Measurements from ENCODE around the gene HNF1B. TPM values are rescaled to one million over a fixed set of nuclear protein-coding genes. Genes with fewer than 3 reads are reported as not detected.

HNF1B gene
- total and polyA plus RNA-seq, 4 donors, result 1.6 to 5.7 (median 4.5) TPM

DNA sequence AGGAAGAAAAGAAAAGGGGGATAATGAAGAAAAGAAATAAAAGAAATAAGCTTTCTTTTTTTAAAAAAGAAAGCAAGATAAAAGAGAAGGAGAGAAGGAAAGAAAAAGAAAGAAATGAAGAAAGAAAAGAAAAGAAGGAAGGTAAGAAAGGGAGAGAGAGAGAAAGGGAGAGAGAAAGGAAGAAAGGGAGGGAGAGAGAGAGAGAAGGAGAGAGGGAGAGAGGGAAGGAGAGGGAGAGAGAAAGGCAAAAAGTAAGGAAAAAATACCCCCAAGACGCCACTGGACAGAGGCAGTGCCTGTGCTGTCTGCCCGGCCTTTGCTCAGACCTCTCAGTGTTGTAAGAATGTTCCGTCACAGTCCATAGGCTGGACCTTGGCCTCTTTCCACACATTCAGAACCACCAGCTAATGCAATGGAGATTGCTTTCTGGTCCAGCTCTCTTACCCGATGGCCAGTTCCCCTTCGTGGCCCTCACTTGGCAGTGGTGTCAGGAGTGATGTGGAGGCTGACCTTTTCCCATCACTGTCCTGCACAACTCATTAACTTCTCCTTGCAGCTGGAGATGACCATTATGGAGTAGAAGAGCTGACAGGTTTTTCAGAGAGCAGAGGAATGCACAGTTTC is 14.3 kb upstream of the HNF1B start:
- H3K4me3 ChIP-seq (ENCODE audit: low read depth in 1 of 3, low read length in 3 of 3), result no peak overlapping the region
- TF ChIP-seq JUND (IDR thresholded peaks at IDR 0.05), result peak; percentile 42 to 57
- peak; percentile 69 to 76 for TF ChIP-seq RXRA (IDR thresholded peaks at IDR 0.05)
- TF ChIP-seq YY1 (IDR thresholded peaks at IDR 0.05), result peak; percentile 55
- TF ChIP-seq HNF4G (IDR thresholded peaks at IDR 0.05), result peak; percentile 86
- no peak for TF ChIP-seq FOXA2 (IDR thresholded peaks at IDR 0.05)
- TF ChIP-seq, protein P1, sequence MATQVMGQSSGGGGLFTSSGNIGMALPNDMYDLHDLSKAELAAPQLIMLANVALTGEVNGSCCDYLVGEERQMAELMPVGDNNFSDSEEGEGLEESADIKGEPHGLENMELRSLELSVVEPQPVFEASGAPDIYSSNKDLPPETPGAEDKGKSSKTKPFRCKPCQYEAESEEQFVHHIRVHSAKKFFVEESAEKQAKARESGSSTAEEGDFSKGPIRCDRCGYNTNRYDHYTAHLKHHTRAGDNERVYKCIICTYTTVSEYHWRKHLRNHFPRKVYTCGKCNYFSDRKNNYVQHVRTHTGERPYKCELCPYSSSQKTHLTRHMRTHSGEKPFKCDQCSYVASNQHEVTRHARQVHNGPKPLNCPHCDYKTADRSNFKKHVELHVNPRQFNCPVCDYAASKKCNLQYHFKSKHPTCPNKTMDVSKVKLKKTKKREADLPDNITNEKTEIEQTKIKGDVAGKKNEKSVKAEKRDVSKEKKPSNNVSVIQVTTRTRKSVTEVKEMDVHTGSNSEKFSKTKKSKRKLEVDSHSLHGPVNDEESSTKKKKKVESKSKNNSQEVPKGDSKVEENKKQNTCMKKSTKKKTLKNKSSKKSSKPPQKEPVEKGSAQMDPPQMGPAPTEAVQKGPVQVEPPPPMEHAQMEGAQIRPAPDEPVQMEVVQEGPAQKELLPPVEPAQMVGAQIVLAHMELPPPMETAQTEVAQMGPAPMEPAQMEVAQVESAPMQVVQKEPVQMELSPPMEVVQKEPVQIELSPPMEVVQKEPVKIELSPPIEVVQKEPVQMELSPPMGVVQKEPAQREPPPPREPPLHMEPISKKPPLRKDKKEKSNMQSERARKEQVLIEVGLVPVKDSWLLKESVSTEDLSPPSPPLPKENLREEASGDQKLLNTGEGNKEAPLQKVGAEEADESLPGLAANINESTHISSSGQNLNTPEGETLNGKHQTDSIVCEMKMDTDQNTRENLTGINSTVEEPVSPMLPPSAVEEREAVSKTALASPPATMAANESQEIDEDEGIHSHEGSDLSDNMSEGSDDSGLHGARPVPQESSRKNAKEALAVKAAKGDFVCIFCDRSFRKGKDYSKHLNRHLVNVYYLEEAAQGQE (IDR thresholded peaks at IDR 0.05), result no peak
- TF ChIP-seq TAF1 (conservative IDR thresholded peaks at IDR 0.05), result no peak
- peak in 1 of 2 donors; percentile 54 for TF ChIP-seq RAD21 (IDR thresholded peaks at IDR 0.05)
- TF ChIP-seq HNF4A (conservative IDR thresholded peaks at IDR 0.05), result peak; percentile 95 to 97
- TF ChIP-seq, protein P2, sequence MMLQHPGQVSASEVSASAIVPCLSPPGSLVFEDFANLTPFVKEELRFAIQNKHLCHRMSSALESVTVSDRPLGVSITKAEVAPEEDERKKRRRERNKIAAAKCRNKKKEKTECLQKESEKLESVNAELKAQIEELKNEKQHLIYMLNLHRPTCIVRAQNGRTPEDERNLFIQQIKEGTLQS (IDR thresholded peaks at IDR 0.05), result peak; percentile 66
- TF ChIP-seq FOXA1 (IDR thresholded peaks at IDR 0.05), result no peak
- TF ChIP-seq SP1 (IDR thresholded peaks at IDR 0.05), result peak; percentile 77
- TF ChIP-seq NR2F2 (IDR thresholded peaks at IDR 0.05), result no peak
- H3K36me3 ChIP-seq (ENCODE audit: control insufficient read depth in 4 of 4, insufficient read depth in 3 of 4, low read depth in 1 of 4, low read length in 3 of 4), result no peaks in the 10 kb centered on the region
- no peaks in the 10 kb centered on the region for H3K27me3 ChIP-seq (ENCODE audit: control insufficient read depth in 4 of 4, insufficient read depth in 4 of 4, low read length in 3 of 4)
- H3K9ac ChIP-seq (ENCODE audit: low read depth in 1 of 2, low read length in 2 of 2), result no peak overlapping the region
- H3K4me1 ChIP-seq (ENCODE audit: control insufficient read depth in 4 of 4, insufficient read depth in 4 of 4, low read length in 3 of 4), result no peaks in the 10 kb centered on the region
- H3K9me3 ChIP-seq (ENCODE audit: control insufficient read depth in 4 of 4, low read length in 3 of 4), result no peaks in the 10 kb centered on the region
- H3K27ac ChIP-seq (ENCODE audit: low read depth in 1 of 2, low read length in 2 of 2), result no peak overlapping the region
- 40% methylated on average over 5 of the region's 5 CpGs for WGBS
- DNase-seq (ENCODE audit: low spot score), result peak; percentile 47

DNA sequence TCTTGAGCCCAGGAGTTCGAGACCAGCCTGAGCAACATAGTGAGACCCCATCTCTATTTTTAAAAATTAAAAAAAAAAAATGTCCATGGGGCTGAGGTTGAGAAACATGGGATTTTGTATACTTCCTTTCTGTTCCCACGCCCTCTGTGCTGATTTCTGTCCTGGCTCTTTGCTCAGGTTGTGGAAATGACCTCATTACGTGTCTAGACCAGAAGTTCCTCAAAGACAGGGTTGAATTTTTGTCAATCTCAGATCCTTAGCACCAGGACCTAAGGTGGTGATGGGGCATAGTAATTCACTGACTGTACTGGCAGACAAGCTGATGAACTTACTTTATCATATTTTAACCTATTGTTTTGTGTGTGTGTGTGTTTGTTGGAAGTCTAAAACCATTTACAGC is 11.2 kb upstream of the HNF1B start:
- H3K36me3 ChIP-seq (ENCODE audit: control insufficient read depth in 4 of 4, insufficient read depth in 3 of 4, low read depth in 1 of 4, low read length in 3 of 4), result no peaks in the 10 kb centered on the region
- H3K4me1 ChIP-seq (ENCODE audit: control insufficient read depth in 4 of 4, insufficient read depth in 4 of 4, low read length in 3 of 4), result no peaks in the 10 kb centered on the region
- DNase-seq (ENCODE audit: low spot score), result no peak
- 86% methylated on average over 3 of the region's 3 CpGs for WGBS
- no peaks in the 10 kb centered on the region for H3K27me3 ChIP-seq (ENCODE audit: control insufficient read depth in 4 of 4, insufficient read depth in 4 of 4, low read length in 3 of 4)
- no peaks in the 10 kb centered on the region for H3K9me3 ChIP-seq (ENCODE audit: control insufficient read depth in 4 of 4, low read length in 3 of 4)
- H3K9ac ChIP-seq (ENCODE audit: low read depth in 1 of 2, low read length in 2 of 2), result no peak overlapping the region
- no peak overlapping the region for H3K4me3 ChIP-seq (ENCODE audit: low read depth in 1 of 3, low read length in 3 of 3)
- TF ChIP-seq FOXA1 (IDR thresholded peaks at IDR 0.05), result no peak
- TF ChIP-seq, protein P3, sequence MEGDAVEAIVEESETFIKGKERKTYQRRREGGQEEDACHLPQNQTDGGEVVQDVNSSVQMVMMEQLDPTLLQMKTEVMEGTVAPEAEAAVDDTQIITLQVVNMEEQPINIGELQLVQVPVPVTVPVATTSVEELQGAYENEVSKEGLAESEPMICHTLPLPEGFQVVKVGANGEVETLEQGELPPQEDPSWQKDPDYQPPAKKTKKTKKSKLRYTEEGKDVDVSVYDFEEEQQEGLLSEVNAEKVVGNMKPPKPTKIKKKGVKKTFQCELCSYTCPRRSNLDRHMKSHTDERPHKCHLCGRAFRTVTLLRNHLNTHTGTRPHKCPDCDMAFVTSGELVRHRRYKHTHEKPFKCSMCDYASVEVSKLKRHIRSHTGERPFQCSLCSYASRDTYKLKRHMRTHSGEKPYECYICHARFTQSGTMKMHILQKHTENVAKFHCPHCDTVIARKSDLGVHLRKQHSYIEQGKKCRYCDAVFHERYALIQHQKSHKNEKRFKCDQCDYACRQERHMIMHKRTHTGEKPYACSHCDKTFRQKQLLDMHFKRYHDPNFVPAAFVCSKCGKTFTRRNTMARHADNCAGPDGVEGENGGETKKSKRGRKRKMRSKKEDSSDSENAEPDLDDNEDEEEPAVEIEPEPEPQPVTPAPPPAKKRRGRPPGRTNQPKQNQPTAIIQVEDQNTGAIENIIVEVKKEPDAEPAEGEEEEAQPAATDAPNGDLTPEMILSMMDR (IDR thresholded peaks at IDR 0.05; ENCODE audit: low read depth, low read length, missing input control), result no peak
- TF ChIP-seq, protein P4, sequence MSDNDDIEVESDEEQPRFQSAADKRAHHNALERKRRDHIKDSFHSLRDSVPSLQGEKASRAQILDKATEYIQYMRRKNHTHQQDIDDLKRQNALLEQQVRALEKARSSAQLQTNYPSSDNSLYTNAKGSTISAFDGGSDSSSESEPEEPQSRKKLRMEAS (IDR thresholded peaks at IDR 0.05), result no peak
- no peak for TF ChIP-seq NR2F2 (IDR thresholded peaks at IDR 0.05)
- no peak for TF ChIP-seq HNF4G (IDR thresholded peaks at IDR 0.05)
- no peak for TF ChIP-seq JUND (IDR thresholded peaks at IDR 0.05)
- TF ChIP-seq, protein P5, sequence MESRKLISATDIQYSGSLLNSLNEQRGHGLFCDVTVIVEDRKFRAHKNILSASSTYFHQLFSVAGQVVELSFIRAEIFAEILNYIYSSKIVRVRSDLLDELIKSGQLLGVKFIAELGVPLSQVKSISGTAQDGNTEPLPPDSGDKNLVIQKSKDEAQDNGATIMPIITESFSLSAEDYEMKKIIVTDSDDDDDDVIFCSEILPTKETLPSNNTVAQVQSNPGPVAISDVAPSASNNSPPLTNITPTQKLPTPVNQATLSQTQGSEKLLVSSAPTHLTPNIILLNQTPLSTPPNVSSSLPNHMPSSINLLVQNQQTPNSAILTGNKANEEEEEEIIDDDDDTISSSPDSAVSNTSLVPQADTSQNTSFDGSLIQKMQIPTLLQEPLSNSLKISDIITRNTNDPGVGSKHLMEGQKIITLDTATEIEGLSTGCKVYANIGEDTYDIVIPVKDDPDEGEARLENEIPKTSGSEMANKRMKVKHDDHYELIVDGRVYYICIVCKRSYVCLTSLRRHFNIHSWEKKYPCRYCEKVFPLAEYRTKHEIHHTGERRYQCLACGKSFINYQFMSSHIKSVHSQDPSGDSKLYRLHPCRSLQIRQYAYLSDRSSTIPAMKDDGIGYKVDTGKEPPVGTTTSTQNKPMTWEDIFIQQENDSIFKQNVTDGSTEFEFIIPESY (IDR thresholded peaks at IDR 0.05), result no peak
- TF ChIP-seq, protein P2 (IDR thresholded peaks at IDR 0.05), result no peak
- no peak for TF ChIP-seq FOXA2 (IDR thresholded peaks at IDR 0.05)
- TF ChIP-seq EGR1 (IDR thresholded peaks at IDR 0.05; ENCODE audit: low read depth in 2 of 2), result no peak
- no peak for TF ChIP-seq TAF1 (conservative IDR thresholded peaks at IDR 0.05)
- TF ChIP-seq HNF4A (conservative IDR thresholded peaks at IDR 0.05), result no peak
- TF ChIP-seq, protein P1 (IDR thresholded peaks at IDR 0.05), result no peak
- no peak for TF ChIP-seq GABPA (IDR thresholded peaks at IDR 0.05 in 1 of 2, conservative IDR thresholded peaks at IDR 0.05 in 1 of 2)
- no peak for TF ChIP-seq SP1 (IDR thresholded peaks at IDR 0.05)
- TF ChIP-seq RXRA (IDR thresholded peaks at IDR 0.05), result no peak
- TF ChIP-seq RAD21 (IDR thresholded peaks at IDR 0.05), result no peak
- H3K27ac ChIP-seq (ENCODE audit: low read depth in 1 of 2, low read length in 2 of 2), result no peak overlapping the region
